PFSK-1 (cell line): ENCODE measurements around the gene CD200.

Experiments
- FOXP2 ChIP-seq: optimal IDR thresholded peaks from 2 replicates; pipeline ENCODE3; 2011; ENCODE audit warnings: borderline replicate concordance, control low read depth, inconsistent platforms; ENCODE audit not compliant: insufficient read depth; ENCODE audit errors: extremely low read length, extremely low read depth
- POLR2AphosphoS5 ChIP-seq: IDR thresholded peaks from 2 replicates; pipeline ENCODE4 v1.6.1; 2012; ENCODE audit warnings: low read depth, mild to moderate bottlenecking, control low read depth, low read length, moderate library complexity
- REST ChIP-seq, 2 experiments: IDR thresholded peaks; 2 replicates each; pipeline versions ENCODE4 v1.6.1 to v1.8.0; 2011 to 2012; ENCODE audit warnings: low read depth in 2 of 2, low read length in 2 of 2, control low read depth in 1 of 2, inconsistent platforms in 1 of 2, mild to moderate bottlenecking in 1 of 2, moderate library complexity in 1 of 2; ENCODE audit not compliant: insufficient read depth in 1 of 2
- SIN3A ChIP-seq: IDR thresholded peaks from 2 replicates; pipeline ENCODE4 v1.6.1; 2012; ENCODE audit warnings: mild to moderate bottlenecking, low read length, moderate library complexity, borderline replicate concordance; ENCODE audit not compliant: insufficient read depth
- TAF1 ChIP-seq: IDR thresholded peaks from 2 replicates; pipeline ENCODE4 v1.6.1; 2012; ENCODE audit warnings: low read length, control low read depth, borderline replicate concordance; ENCODE audit not compliant: insufficient read depth

CD200 gene

GRCh38 chr3:112351036-112351435 lies 18.1 kb downstream of the CD200 start:
- TF ChIP-seq REST (IDR thresholded peaks at IDR 0.05; ENCODE audit: insufficient read depth in 1 of 2, low read depth in 2 of 2, low read length in 2 of 2): no peak

- TF ChIP-seq REST (IDR thresholded peaks at IDR 0.05; ENCODE audit: insufficient read depth in 1 of 2, low read depth in 2 of 2, low read length in 2 of 2) (no peak), TAF1 (no peak)
Measured at GRCh38 chr3:112351823-112352222, 18.9 kb downstream of the CD200 start.

- no peak for TF ChIP-seq SIN3A
- TF ChIP-seq POLR2AphosphoS5: no peak
- TF ChIP-seq REST (IDR thresholded peaks at IDR 0.05; ENCODE audit: insufficient read depth in 1 of 2, low read depth in 2 of 2, low read length in 2 of 2): no peak
- no peak for TF ChIP-seq TAF1
- TF ChIP-seq FOXP2: no peak
Measured at GRCh38 chr3:112352720-112353119, 19.8 kb downstream of the CD200 start.

GRCh38 chr3:112353365-112353764 lies 20.4 kb downstream of the CD200 start:
- TF ChIP-seq FOXP2 (no peak), POLR2AphosphoS5 (no peak), REST (IDR thresholded peaks at IDR 0.05; ENCODE audit: insufficient read depth in 1 of 2, low read depth in 2 of 2, low read length in 2 of 2) (no peak), TAF1 (no peak), SIN3A (no peak)

GRCh38 chr3:112354642-112355306 lies 21.8 kb downstream of the CD200 start:
- TF ChIP-seq SIN3A: no peak
- TF ChIP-seq TAF1: no peak
- TF ChIP-seq POLR2AphosphoS5: no peak
- no peak for TF ChIP-seq FOXP2
- no peak for TF ChIP-seq REST (IDR thresholded peaks at IDR 0.05; ENCODE audit: insufficient read depth in 1 of 2, low read depth in 2 of 2, low read length in 2 of 2)
